GM21367 (cell line): ENCODE measurements around the gene PRKRIP1.
A peak's percentile ranks its signal among the peaks of the same experiment; 100 is the strongest.
"Not testable (repeated sequence)": the region's sequence is repeated elsewhere in the genome, so short reads cannot be mapped to it uniquely, and the experiment has no call there.

Experiments used
- ATAC-seq: cut with Tn5 transposase; IDR thresholded peaks from one replicate; pipeline ENCODE4 v1.9.1; 2021; ENCODE audit not compliant: unreplicated experiment

PRKRIP1 gene

DNA sequence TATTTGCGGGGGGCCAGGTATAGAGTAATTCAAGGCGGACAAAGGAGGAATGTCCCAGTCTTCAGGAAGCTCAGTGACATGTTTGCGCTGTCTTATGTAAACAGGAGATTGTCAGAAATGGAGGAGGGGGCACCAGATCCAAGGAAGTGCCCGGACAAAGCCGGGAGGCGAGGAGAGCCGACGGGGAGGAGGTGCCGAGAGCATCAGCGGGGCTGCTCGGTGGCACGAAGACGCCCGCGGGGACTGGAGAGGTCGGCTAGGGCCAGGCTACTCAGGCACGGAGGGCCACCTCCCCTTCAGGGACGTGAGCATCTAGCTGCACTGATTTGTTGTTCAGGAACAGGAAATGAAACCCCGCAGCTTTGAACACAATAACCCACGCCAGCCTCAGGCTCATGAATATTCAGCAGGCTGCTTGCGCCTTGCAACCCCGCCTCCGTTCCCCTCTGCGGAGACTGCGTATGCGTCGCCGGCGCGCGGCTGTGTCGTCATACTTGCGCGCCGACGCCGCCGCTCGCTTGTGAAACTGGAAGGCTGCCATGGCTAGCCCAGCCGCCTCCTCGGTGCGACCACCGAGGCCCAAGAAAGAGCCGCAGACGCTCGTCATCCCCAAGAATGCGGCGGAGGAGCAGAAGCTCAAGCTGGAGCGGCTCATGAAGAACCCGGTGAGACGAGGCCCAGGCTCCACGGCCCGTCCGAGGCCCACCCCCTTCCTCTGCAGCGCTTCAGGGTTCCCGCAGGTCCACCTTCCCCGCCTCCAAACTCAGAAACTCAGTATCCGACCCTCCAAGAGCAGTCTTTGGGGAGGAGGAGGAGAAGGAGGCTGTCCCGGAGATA, at the start of gene PRKRIP1:
Gene PRKRIP1, plus strand, starts transcription at position 491 of the 837 bp plus-strand sequence. Its CDS starts 49 bp downstream, at position 540.
- peak; percentile 93 for ATAC-seq

- not testable (repeated sequence) for ATAC-seq
These were observed 49.2 kb upstream of the PRKRIP1 start for GRCh38 chr7:102346983-102347382.

GRCh38 chr7:102356344-102356743, 39.8 kb upstream of the PRKRIP1 start, which contains the start of gene SPDYE6:
Gene SPDYE6 (minus strand): TSS chr7:102356444. CDS start chr7:102356023, 421 bp downstream.
- ATAC-seq = not testable (repeated sequence)

- ATAC-seq = peak; percentile 98
These were observed 32.4 kb upstream of the PRKRIP1 start for GRCh38 chr7:102363549-102364393.

DNA sequence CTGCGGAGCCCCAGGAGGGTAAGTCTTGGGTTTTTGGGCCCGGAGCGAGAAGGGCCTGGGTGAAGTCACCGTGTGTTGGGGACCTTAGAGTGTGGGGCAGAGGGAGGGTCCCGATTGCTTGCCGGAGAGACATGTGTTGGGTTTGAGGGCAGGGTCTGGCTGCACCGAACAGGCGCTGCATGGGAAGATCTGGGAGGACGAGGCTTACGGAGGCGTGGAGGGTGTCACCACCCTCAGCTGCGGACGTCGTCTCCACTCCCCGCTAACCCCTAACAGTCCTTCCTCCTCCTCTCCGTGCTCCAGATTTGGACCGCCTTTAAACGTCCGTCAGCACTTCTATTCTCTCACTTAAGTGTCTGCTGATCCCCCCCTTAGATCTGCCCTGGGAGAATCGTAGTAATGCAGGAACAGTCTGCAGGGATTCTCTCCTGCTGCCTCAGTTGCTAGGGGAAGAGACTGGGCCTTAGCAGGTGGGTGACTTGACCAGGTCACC, 31.7 kb upstream of the PRKRIP1 start:
- ATAC-seq = not testable (repeated sequence)

- ATAC-seq = not testable (repeated sequence)
These were observed 30.8 kb upstream of the PRKRIP1 start for GRCh38 chr7:102365390-102365789.

GRCh38 chr7:102370038-102370437, 26.1 kb upstream of the PRKRIP1 start:
- not testable (repeated sequence) for ATAC-seq

DNA sequence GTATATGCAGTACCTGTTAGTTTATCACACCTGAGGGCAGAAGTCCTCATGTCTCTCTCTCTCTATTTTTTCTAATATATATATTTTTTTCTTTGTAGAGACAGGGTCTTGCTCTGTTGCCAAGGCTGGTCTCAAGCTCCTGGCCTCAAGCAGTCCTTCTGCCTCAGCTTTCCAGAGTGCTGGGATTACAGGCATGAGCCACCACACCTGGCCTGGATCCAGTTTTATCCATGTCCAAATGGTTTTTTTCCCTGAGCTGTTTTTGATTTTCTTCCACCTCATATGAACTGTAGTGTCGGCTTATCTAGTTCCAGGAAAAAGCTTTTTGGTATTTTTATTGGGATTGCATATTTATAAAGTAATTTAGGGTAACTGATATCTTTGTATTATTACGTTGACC, 23.4 kb upstream of the PRKRIP1 start:
- ATAC-seq = not testable (repeated sequence)

DNA sequence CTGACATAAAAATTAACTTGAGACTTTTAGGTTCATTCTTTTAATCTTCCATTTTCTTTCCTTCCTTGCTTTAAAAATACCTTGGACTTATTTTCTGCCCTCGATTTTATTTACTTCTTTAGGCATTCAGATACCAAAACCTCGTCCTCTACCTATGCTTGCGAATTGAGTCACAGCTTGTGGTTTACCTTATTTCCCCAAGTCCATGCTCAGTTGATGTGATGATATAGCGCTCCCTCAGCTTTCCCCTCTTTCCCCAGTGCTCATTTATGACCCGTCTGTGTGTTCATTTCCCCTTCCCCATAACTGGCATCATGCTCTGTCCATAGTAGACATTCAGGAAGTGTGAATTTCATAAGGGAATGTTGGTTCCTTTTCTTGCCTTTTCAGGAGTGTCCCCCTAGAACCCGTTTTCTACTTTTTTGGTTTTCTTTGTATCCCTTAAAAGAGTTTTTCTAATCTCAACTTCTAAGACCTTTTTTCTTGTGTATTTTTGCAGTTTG, 19.1 kb upstream of the PRKRIP1 start:
- no peak for ATAC-seq

DNA sequence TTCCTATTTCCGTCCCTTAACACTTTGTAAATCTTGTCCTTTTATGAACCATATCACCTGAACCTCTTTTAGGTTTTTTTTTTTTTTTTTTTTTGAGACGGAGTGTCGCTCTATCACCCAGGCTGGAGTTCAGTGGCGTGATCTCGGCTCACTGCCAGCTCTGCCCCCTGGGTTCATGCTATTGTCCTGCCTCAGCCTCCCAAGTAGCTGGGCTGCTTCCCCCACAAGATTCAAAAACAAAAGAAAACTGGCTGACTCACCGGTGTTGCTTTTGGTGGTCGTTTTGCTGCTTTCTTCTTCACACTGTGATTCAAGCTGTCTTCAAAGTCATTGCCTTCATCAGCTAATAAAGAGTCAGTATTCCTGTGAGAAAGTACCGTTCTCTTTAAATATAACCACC, 15.3 kb upstream of the PRKRIP1 start:
- not testable (repeated sequence) for ATAC-seq

DNA sequence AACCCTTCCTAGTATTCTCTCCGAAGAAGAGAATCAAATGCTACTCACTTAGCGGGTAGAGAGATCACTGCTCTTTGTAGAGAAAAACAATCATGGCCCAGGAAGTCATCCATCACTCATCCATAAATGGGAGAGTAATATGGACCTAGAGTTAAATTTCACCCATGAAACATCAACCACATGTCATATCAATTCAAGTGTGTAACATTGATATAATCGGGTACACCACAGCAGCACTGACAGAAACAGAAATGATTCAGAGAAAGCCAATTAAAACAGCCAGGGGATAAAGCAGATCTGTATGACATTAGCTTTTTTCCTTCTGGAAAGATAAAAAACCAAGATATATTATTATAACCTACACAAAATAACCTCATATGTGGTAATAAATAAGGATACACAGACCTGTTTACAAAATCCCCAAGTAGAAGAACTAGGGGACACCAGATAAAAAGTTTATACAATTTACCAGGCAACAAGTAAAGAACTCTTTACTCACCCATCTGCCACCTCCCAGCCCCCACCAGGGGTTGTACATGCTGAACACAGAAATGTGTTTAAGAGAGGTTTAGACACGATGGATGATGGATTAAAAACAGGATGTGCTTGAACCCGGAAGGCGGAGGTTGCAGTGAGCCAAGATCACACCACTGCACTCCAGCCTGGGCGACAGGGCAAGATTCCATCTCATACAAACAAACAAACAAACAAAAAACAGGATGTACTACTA, 14.3 kb upstream of the PRKRIP1 start:
- not testable (repeated sequence) for ATAC-seq

DNA sequence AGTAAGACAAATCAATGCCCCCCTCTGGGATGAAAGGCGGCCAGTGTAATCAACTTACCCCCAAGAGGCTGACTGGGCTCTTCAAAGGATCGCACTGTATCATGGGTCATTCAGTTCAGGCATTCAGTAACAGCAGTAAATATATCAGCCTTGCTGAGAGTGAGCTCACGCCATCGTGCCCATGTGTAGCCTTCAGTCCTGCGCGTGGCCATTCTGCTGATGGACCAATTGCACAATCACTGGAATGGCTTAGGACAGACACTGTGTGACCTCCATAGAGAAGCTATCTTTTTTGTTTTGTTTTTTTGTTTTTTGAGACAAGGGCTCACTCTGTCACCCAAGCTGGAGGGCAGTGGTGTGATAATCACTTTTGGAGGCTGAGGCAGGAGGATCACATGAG, 9.1 kb upstream of the PRKRIP1 start:
- ATAC-seq = no peak

DNA sequence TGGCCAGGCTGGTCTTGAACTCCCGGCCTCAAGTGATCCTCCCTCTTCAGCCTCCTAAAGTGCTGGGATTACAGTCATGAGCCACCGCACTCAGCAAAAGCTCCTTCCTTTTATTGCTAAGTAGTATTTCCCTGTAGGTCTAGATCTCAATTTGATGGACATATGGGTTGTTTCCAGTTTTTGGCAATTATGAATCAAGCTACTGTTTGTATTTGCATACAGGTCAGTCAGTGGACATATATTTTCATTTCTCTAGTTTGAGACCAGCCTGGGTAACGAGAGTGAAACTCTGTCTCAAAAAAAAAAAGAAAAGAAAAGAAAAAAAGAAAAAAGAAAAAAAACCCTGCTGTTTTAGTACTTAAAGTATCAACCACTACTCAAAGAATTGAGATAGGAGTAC, 6.4 kb upstream of the PRKRIP1 start:
- no peak for ATAC-seq

DNA sequence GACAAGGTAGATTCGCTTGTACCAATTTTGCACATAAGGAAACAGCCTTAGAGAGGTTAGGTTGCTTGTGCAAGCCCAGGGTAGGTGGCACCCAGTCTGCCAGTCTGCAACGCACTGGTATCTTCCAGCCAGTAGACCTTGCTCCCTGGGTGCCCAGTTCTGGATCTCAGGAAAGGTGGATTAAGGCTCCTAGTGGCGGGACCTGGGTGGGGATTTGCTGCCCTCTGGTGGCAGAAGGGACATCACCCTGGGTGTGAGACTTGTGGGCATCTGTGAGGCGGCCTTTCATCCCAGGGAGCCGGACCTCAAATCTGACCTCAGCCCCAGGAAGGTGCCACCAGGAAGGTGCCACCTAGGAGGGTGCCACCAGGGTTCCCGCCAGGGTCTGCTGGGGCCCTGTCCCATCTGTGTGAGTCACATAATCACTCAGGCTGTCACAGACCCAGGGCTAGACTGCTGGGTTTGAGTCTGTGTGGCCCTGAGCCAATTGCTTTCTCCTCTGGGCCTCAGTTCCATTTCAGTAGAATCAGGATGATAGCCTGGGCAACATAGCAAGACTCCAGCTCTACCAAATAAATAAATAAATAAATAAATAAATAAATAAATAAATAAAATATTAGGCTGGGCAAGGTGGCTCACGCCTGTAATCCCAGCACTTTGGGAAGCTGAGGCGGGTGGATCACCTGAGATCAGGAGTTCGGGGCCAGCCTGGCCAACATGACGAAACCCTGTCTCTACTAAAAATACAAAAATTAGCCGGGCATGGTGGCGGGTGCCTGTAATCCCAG, 5.3 kb upstream of the PRKRIP1 start:
- ATAC-seq = no peak

GRCh38 chr7:102392330-102392729, 3.8 kb upstream of the PRKRIP1 start:
- no peak for ATAC-seq

GRCh38 chr7:102393467-102393866, 2.7 kb upstream of the PRKRIP1 start:
- no peak for ATAC-seq

DNA sequence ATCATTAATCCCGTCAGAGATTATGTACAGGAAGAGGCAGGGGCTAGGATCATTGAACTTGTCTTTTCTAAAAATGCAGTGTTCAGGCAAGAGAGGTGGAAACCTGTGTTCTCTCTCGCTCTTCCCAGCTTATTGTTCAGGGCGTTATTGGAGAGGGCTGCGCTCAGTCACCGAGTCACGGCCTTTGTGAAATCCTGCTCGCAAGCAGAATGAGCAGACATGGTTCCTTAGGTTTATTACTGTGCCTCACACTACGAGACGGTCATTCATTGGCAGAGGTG, 631 bp upstream of the PRKRIP1 start:
- ATAC-seq = no peak

DNA sequence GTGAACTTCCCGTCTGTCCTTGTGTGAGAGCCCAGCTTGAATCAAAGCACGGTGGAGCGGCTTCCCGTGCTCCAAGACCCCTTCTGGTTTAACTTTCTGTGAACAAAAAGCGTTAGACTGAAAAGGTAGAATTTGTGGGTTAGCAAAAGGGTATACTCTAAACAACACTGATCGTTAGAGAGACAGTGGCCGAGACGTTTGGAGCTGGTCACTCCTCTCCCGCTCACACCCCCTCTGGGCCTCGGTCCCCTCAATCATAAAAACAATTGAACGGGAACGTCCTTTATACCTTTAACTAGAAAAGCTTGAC, 502 bp downstream of the PRKRIP1 start:
- no peak for ATAC-seq

- ATAC-seq = no peak
These were observed 2.4 kb downstream of the PRKRIP1 start for GRCh38 chr7:102398543-102398942.

DNA sequence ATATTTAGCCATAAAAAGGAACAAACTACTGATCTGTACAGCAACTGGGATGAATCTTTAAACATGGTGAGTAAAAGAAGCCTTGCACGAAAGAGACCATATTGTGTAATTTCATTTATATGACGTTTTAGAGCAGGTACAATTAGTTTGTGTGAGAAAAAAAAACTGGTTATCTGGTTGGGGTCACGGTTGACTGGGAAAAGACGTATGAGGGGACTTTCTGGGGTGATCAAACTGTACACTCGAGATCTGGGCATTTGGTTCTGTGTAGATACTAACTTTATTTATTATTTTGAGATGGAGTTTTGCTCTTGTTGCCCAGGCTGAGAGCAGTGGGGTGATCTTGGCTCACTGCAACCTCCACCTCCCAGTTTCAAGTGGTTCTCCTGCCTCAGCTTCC, 4.2 kb downstream of the PRKRIP1 start:
- ATAC-seq = no peak
